HepG2 (cell line): ENCODE data around the gene ATP9B. TPM values are rescaled to one million over a fixed set of nuclear protein-coding genes. Genes with fewer than 3 reads are reported as not detected.
A peak's percentile ranks its signal among the peaks of the same experiment; 100 is the strongest.

Source experiments
- AFF4 ChIP-seq: sonication (generic); formaldehyde crosslinking; IDR thresholded peaks from 2 replicates; pipeline ENCODE4 v1.4.0; 2020; ENCODE audit warnings: missing genetic modification reagents
- ARID4A ChIP-seq: sonication (generic); formaldehyde crosslinking; IDR thresholded peaks from 2 replicates; pipeline ENCODE4 v1.5.0; 2020; ENCODE audit warnings: mild to moderate bottlenecking, missing genetic modification reagents, borderline replicate concordance
- CTCF ChIP-seq: sonication (generic); formaldehyde crosslinking; IDR thresholded peaks from 2 replicates; pipeline ENCODE4 v1.5.0; 2020; ENCODE audit warnings: mild to moderate bottlenecking, missing genetic modification reagents, moderate library complexity
- FOXA1 ChIP-seq, 2 experiments: fragments of 450-650 bp in 1 of 2; sonication (generic) in 1 of 2; formaldehyde crosslinking in 1 of 2; IDR thresholded peaks; 2 replicates each; pipeline versions ENCODE4 v1.4.0 to v1.6.1; 2016 to 2020; ENCODE audit warnings: missing genetic modification reagents in 1 of 2
- HINFP ChIP-seq: sonication (generic); formaldehyde crosslinking; IDR thresholded peaks from 2 replicates; pipeline ENCODE4 v1.4.0; 2020; ENCODE audit warnings: low read depth, mild to moderate bottlenecking, missing genetic modification reagents
- IKZF4 ChIP-seq: sonication (generic); formaldehyde crosslinking; IDR thresholded peaks from 2 replicates; pipeline ENCODE4 v1.5.1; 2020; ENCODE audit warnings: borderline replicate concordance, mild to moderate bottlenecking, low read depth, missing genetic modification reagents; ENCODE audit errors: not compliant biosample characterization
- MAFF ChIP-seq: IDR thresholded peaks from 2 replicates; pipeline ENCODE4 v1.6.1; 2011; ENCODE audit warnings: low read depth, low read length, improper control_type of control experiment
- NFYB ChIP-seq: sonication (generic); formaldehyde crosslinking; IDR thresholded peaks from 2 replicates; pipeline ENCODE4 v1.4.0; 2020; ENCODE audit warnings: missing genetic modification reagents
- RFXANK ChIP-seq: IDR thresholded peaks from 2 replicates; pipeline ENCODE4 v1.6.1; 2016
- SALL1 ChIP-seq: sonication (generic); formaldehyde crosslinking; IDR thresholded peaks from 2 replicates; pipeline ENCODE4 v1.8.0; 2022; ENCODE audit warnings: mild to moderate bottlenecking, missing genetic modification reagents
- SCMH1 ChIP-seq: sonication (generic); formaldehyde crosslinking; IDR thresholded peaks from 2 replicates; pipeline ENCODE4 v1.9.0; 2021; ENCODE audit warnings: missing genetic modification reagents, mild to moderate bottlenecking, borderline replicate concordance
- SMAD9 ChIP-seq: sonication (generic); formaldehyde crosslinking; IDR thresholded peaks from 2 replicates; pipeline ENCODE4 v1.5.1; 2020; ENCODE audit warnings: mild to moderate bottlenecking, missing genetic modification reagents
- SMC3 ChIP-seq: IDR thresholded peaks from 2 replicates; pipeline ENCODE4 v1.6.1; 2011; ENCODE audit warnings: low read length, improper control_type of control experiment
- SOX5 ChIP-seq: IDR thresholded peaks from 2 replicates; pipeline ENCODE4 v1.6.1; 2016; ENCODE audit warnings: borderline replicate concordance
- SP1 ChIP-seq, 2 experiments: fragments of 450-650 bp in 1 of 2; sonication (generic) in 1 of 2; formaldehyde crosslinking in 1 of 2; IDR thresholded peaks; 2 replicates each; pipeline versions ENCODE4 v1.4.0 to v1.6.1; 2016 to 2020; ENCODE audit warnings: missing genetic modification reagents in 1 of 2
- ZMYM4 ChIP-seq: sonication (generic); formaldehyde crosslinking; IDR thresholded peaks from 2 replicates; pipeline ENCODE4 v1.8.1; 2023; ENCODE audit warnings: mild to moderate bottlenecking, missing genetic modification reagents
- polyA plus RNA-seq, 8 experiments: library from polyadenylated mRNA; depleted of rRNA in 3 of 8; stranded (reverse) in 7 of 8; unstranded in 1 of 8; fragments of >200 nt; fragmentation: Illumina TruSeq in 4 of 8; extraction: Trizol in 4 of 8; gene quantifications; 2 replicates each; pipeline versions ENCODE4 v1.2.1 to v1.2.3, GENCODE V29; 2011 to 2016; ENCODE audit warnings: low read depth in 4 of 8, missing spikeins in 1 of 8, mixed read lengths in 1 of 8; ENCODE audit not compliant: insufficient read depth in 1 of 8
- total RNA-seq, 5 experiments: library from RNA; depleted of rRNA; stranded (reverse); fragments of >200 nt; fragmentation: Illumina TruSeq; extraction: Trizol; gene quantifications; 2 replicates each; pipeline ENCODE4 v1.2.3, GENCODE V29; 2016; ENCODE audit warnings: low read depth in 1 of 5
- TF ChIP-seq, protein P1 (sequence below): sonication (generic); formaldehyde crosslinking; IDR thresholded peaks from 2 replicates; pipeline ENCODE4 v1.8.1; 2023; ENCODE audit warnings: mild to moderate bottlenecking, missing genetic modification reagents

ATP9B gene
- total and polyA plus RNA-seq, 2 of the 13 experiments (the other 11 are each of a cell fraction or from before 2014, with no cell fraction given) = 10.8 to 11.3 TPM

DNA sequence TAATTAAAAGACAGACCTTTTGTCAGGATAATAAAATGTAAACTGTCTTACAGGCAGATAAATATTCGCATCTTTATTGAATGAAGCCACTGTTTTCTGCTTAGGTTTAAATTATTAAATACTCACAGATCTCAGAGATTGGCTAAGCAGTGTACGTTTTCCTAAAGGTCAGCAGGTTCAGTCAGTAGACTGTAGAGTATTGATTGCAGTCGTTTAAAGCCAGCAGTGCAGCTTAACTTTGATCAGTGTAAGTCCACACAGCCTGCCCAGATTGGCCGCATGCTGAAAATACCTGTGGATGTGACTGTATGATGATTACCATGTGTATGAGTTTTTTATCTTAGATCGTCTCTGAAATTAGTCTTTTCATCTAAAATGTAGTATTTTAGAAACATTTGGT is 42.3 kb downstream of the ATP9B start (continued):
- TF ChIP-seq HINFP (CRISPR knock-in tag) (no peak), SCMH1 (CRISPR knock-in tag) (no peak), ARID4A (no peak), IKZF4 (no peak), SMC3 (no peak), NFYB (CRISPR knock-in tag) (no peak), SOX5 (CRISPR knock-in tag) (no peak), AFF4 (no peak), MAFF (0 out of 2 replicates have a peak, but pooled peaks have one; percentile 8), RFXANK (CRISPR knock-in tag) (no peak), FOXA1 (IDR thresholded peaks at IDR 0.05) (no peak), FOXA1 (CRISPR knock-in tag; IDR thresholded peaks at IDR 0.05) (no peak), CTCF (CRISPR knock-in tag) (no peak), SP1 (IDR thresholded peaks at IDR 0.05) (no peak), SP1 (CRISPR knock-in tag; IDR thresholded peaks at IDR 0.05) (no peak), ZMYM4 (CRISPR knock-in tag) (peak; percentile 14; the same call in 1 of the 2 replicates), SMAD9 (CRISPR knock-in tag) (no peak), SALL1 (CRISPR knock-in tag) (peak; percentile 10; the same call in 1 of the 2 replicates)
- TF ChIP-seq, protein P1, sequence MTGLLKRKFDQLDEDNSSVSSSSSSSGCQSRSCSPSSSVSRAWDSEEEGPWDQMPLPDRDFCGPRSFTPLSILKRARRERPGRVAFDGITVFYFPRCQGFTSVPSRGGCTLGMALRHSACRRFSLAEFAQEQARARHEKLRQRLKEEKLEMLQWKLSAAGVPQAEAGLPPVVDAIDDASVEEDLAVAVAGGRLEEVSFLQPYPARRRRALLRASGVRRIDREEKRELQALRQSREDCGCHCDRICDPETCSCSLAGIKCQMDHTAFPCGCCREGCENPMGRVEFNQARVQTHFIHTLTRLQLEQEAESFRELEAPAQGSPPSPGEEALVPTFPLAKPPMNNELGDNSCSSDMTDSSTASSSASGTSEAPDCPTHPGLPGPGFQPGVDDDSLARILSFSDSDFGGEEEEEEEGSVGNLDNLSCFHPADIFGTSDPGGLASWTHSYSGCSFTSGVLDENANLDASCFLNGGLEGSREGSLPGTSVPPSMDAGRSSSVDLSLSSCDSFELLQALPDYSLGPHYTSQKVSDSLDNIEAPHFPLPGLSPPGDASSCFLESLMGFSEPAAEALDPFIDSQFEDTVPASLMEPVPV = no peak
